ENCODE measurements around the gene TES. TPM values are rescaled to one million over a fixed set of nuclear protein-coding genes. Genes with fewer than 3 reads are reported as not detected.
"Not testable (repeated sequence)": the region's sequence is repeated elsewhere in the genome, so short reads cannot be mapped to it uniquely, and the experiment has no call there.

Gene TES
- total RNA-seq, 3 donors from 2014 or later: 101 to 224 (median 106) TPM

GRCh38 chr7:116292381-116292780 lies 82.0 kb downstream of the TES start:
- no peaks in the 10 kb centered on the region for H3K4me1 ChIP-seq (ENCODE audit: low read depth)

GRCh38 chr7:116293139-116293538 lies 82.8 kb downstream of the TES start:
- no peak overlapping the region for H3K4me3 ChIP-seq
- intact Hi-C loops (cut with DNase I, micrococcal nuclease): no loop called here
- ATAC-seq (no peak), DNase-seq (no peak)
- H3K36me3 ChIP-seq (ENCODE audit: low read depth): no peaks in the 10 kb centered on the region
- TF ChIP-seq CTCF (IDR thresholded peaks at IDR 0.05): no peak
- no peaks in the 10 kb centered on the region for H3K4me1 ChIP-seq (ENCODE audit: low read depth)
- H3K9me3 ChIP-seq: no peaks in the 10 kb centered on the region

More at GRCh38 chr7:116292381-116292780, 82.0 kb downstream of the TES start:
- TF ChIP-seq CTCF (IDR thresholded peaks at IDR 0.05): no peak
- DNase-seq: no peak
- no peaks in the 10 kb centered on the region for H3K36me3 ChIP-seq (ENCODE audit: low read depth)
- H3K4me3 ChIP-seq: no peak overlapping the region
- ATAC-seq: no peak
- no peaks in the 10 kb centered on the region for H3K9me3 ChIP-seq
- intact Hi-C loops (cut with DNase I, micrococcal nuclease): no loop called here

- H3K4me1 ChIP-seq (ENCODE audit: low read depth): no peaks in the 10 kb centered on the region
- no peaks in the 10 kb centered on the region for H3K36me3 ChIP-seq (ENCODE audit: low read depth)
- no peak for TF ChIP-seq CTCF (IDR thresholded peaks at IDR 0.05)
- intact Hi-C loops (cut with DNase I, micrococcal nuclease): no loop called here
- ATAC-seq (no peak), DNase-seq (no peak)
- no peak overlapping the region for H3K4me3 ChIP-seq
- no peaks in the 10 kb centered on the region for H3K9me3 ChIP-seq
Observed at GRCh38 chr7:116293633-116294032, 83.3 kb downstream of the TES start.

- intact Hi-C loops (cut with DNase I, micrococcal nuclease); H3K9me3 ChIP-seq; H3K4me1 ChIP-seq (ENCODE audit: low read depth); H3K4me3 ChIP-seq; H3K36me3 ChIP-seq (ENCODE audit: low read depth); ATAC-seq; DNase-seq: not testable (repeated sequence)
Observed at GRCh38 chr7:116295903-116296302, 85.6 kb downstream of the TES start.

GRCh38 chr7:116298055-116298454 lies 87.7 kb downstream of the TES start:
- H3K4me3 ChIP-seq: no peak overlapping the region
- intact Hi-C loops (cut with DNase I, micrococcal nuclease): no loop called here
- DNase-seq (no peak), ATAC-seq (no peak)
- H3K4me1 ChIP-seq (ENCODE audit: low read depth): no peaks in the 10 kb centered on the region
- no peak for TF ChIP-seq CTCF (IDR thresholded peaks at IDR 0.05)
- no peaks in the 10 kb centered on the region for H3K36me3 ChIP-seq (ENCODE audit: low read depth)
- no peaks in the 10 kb centered on the region for H3K9me3 ChIP-seq

- no peak for ATAC-seq
- H3K36me3 ChIP-seq (ENCODE audit: low read depth): no peaks in the 10 kb centered on the region
Observed at GRCh38 chr7:116298576-116298975, 88.2 kb downstream of the TES start.

More at GRCh38 chr7:116298576-116298975, 88.2 kb downstream of the TES start:
- intact Hi-C loops (cut with DNase I, micrococcal nuclease): no loop called here
- no peak for DNase-seq
- no peak for TF ChIP-seq CTCF (IDR thresholded peaks at IDR 0.05)
- no peaks in the 10 kb centered on the region for H3K9me3 ChIP-seq
- no peaks in the 10 kb centered on the region for H3K4me1 ChIP-seq (ENCODE audit: low read depth)
- no peak overlapping the region for H3K4me3 ChIP-seq

All from mucosa of descending colon (tissue), 3 donors.